HepG2 (cell line): ENCODE data around the gene CCDC142. TPM values are rescaled to one million over a fixed set of nuclear protein-coding genes. Genes with fewer than 3 reads are reported as not detected.

Experiments used
- ARID2 ChIP-seq: sonication (generic); formaldehyde crosslinking; IDR thresholded peaks from 2 replicates; pipeline ENCODE4 v1.8.1; 2022; ENCODE audit warnings: mild to moderate bottlenecking, missing genetic modification reagents, borderline replicate concordance
- NFKB2 ChIP-seq: sonication (generic); formaldehyde crosslinking; IDR thresholded peaks from 2 replicates; pipeline ENCODE4 v1.4.0; 2020; ENCODE audit warnings: missing genetic modification reagents, borderline replicate concordance
- NR3C1 ChIP-seq: sonication (generic); formaldehyde crosslinking; IDR thresholded peaks from 2 replicates; pipeline ENCODE4 v1.4.0; 2020; ENCODE audit warnings: missing genetic modification reagents
- PHF8 ChIP-seq: sonication (generic); formaldehyde crosslinking; IDR thresholded peaks from 2 replicates; pipeline ENCODE4 v1.5.0; 2020; ENCODE audit warnings: missing genetic modification reagents
- PRDM4 ChIP-seq: sonication (generic); formaldehyde crosslinking; IDR thresholded peaks from 2 replicates; pipeline ENCODE4 v1.9.0; 2021; ENCODE audit warnings: missing genetic modification reagents, borderline replicate concordance
- REPIN1 ChIP-seq: sonication (generic); formaldehyde crosslinking; IDR thresholded peaks from 2 replicates; pipeline ENCODE4 v1.8.0; 2022; ENCODE audit warnings: missing genetic modification reagents, low read depth, mild to moderate bottlenecking, borderline replicate concordance
- SMAD1 ChIP-seq: sonication (generic); formaldehyde crosslinking; IDR thresholded peaks from 2 replicates; pipeline ENCODE4 v1.4.0; 2020; ENCODE audit warnings: missing genetic modification reagents, low read depth, mild to moderate bottlenecking, borderline replicate concordance
- SSRP1 ChIP-seq: IDR thresholded peaks from 2 replicates; pipeline ENCODE4 v1.6.1; 2016; ENCODE audit warnings: control low read depth
- polyA plus RNA-seq, 8 experiments: library from polyadenylated mRNA; depleted of rRNA in 3 of 8; stranded (reverse) in 7 of 8; unstranded in 1 of 8; fragments of >200 nt; fragmentation: Illumina TruSeq in 4 of 8; extraction: Trizol in 4 of 8; gene quantifications; 2 replicates each; pipeline versions ENCODE4 v1.2.1 to v1.2.3, GENCODE V29; 2011 to 2016; ENCODE audit warnings: low read depth in 4 of 8, missing spikeins in 1 of 8, mixed read lengths in 1 of 8; ENCODE audit not compliant: insufficient read depth in 1 of 8
- total RNA-seq, 5 experiments: library from RNA; depleted of rRNA; stranded (reverse); fragments of >200 nt; fragmentation: Illumina TruSeq; extraction: Trizol; gene quantifications; 2 replicates each; pipeline ENCODE4 v1.2.3, GENCODE V29; 2016; ENCODE audit warnings: low read depth in 1 of 5
- TF ChIP-seq, protein P1 (sequence below): sonication (generic); formaldehyde crosslinking; IDR thresholded peaks from 2 replicates; pipeline ENCODE4 v1.5.0; 2020; ENCODE audit warnings: mild to moderate bottlenecking, missing genetic modification reagents, borderline replicate concordance
- TF ChIP-seq, protein P2 (sequence below): sonication (generic); formaldehyde crosslinking; IDR thresholded peaks from 2 replicates; pipeline ENCODE4 v1.9.0; 2021; ENCODE audit warnings: missing genetic modification reagents, mild to moderate bottlenecking, borderline replicate concordance
- TF ChIP-seq, protein P3 (sequence below): IDR thresholded peaks from 2 replicates; pipeline ENCODE4 v1.6.1; 2016; ENCODE audit warnings: control low read depth
- TF ChIP-seq, protein P4 (sequence below): sonication (generic); formaldehyde crosslinking; IDR thresholded peaks from 2 replicates; pipeline ENCODE4 v1.5.1; 2020; ENCODE audit warnings: mild to moderate bottlenecking, moderate library complexity, missing genetic modification reagents

The CCDC142 gene
- total and polyA plus RNA-seq, 2 of the 13 experiments (the other 11 are each of a cell fraction or from before 2014, with no cell fraction given), result 14.7 to 30.4 TPM

DNA sequence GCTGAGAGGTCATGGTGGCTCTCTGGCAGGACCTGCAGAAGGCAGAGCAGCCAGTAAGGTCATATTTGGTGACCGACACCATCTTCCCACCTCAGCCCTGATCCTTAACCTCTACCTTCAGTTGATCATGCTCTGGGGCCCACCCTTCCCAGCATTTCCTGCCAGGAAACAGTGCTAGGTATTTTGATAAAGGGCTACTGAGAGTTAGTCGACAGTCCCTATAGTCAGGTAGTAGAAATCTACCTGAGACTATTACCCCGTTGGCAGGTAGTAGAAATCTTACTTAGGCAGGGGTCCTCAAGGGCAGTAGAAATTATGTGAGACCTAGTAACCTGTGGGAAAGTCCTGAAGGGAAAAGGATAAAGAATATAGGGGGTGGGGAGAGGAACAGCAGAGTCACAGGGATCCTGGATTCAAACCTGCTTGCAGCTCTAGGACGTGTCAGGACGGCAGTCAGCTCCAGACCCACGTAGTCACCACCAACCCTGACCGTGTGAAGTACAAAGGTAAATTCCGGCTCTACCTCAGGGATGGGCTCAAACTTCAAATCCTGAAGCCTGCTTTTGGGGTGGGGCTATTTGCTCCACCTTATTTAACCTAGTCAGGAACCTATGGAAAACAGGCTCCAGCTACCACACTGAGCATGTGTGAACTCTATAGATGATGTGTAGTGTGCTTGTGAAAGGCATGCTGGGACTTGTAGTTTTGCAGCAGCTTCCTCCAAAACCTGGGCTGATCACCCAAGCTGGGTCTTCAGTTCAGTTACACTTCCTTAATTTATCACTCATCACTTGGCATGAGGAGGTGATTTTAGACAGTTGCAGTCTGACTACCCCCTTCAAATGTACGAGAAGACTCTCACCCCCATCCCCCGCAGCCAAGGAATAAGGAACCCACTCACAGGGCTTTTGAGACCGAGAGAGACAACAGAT is 43.2 kb upstream of the CCDC142 start, which contains the start of gene DQX1 (continued):
- TF ChIP-seq, protein P1, sequence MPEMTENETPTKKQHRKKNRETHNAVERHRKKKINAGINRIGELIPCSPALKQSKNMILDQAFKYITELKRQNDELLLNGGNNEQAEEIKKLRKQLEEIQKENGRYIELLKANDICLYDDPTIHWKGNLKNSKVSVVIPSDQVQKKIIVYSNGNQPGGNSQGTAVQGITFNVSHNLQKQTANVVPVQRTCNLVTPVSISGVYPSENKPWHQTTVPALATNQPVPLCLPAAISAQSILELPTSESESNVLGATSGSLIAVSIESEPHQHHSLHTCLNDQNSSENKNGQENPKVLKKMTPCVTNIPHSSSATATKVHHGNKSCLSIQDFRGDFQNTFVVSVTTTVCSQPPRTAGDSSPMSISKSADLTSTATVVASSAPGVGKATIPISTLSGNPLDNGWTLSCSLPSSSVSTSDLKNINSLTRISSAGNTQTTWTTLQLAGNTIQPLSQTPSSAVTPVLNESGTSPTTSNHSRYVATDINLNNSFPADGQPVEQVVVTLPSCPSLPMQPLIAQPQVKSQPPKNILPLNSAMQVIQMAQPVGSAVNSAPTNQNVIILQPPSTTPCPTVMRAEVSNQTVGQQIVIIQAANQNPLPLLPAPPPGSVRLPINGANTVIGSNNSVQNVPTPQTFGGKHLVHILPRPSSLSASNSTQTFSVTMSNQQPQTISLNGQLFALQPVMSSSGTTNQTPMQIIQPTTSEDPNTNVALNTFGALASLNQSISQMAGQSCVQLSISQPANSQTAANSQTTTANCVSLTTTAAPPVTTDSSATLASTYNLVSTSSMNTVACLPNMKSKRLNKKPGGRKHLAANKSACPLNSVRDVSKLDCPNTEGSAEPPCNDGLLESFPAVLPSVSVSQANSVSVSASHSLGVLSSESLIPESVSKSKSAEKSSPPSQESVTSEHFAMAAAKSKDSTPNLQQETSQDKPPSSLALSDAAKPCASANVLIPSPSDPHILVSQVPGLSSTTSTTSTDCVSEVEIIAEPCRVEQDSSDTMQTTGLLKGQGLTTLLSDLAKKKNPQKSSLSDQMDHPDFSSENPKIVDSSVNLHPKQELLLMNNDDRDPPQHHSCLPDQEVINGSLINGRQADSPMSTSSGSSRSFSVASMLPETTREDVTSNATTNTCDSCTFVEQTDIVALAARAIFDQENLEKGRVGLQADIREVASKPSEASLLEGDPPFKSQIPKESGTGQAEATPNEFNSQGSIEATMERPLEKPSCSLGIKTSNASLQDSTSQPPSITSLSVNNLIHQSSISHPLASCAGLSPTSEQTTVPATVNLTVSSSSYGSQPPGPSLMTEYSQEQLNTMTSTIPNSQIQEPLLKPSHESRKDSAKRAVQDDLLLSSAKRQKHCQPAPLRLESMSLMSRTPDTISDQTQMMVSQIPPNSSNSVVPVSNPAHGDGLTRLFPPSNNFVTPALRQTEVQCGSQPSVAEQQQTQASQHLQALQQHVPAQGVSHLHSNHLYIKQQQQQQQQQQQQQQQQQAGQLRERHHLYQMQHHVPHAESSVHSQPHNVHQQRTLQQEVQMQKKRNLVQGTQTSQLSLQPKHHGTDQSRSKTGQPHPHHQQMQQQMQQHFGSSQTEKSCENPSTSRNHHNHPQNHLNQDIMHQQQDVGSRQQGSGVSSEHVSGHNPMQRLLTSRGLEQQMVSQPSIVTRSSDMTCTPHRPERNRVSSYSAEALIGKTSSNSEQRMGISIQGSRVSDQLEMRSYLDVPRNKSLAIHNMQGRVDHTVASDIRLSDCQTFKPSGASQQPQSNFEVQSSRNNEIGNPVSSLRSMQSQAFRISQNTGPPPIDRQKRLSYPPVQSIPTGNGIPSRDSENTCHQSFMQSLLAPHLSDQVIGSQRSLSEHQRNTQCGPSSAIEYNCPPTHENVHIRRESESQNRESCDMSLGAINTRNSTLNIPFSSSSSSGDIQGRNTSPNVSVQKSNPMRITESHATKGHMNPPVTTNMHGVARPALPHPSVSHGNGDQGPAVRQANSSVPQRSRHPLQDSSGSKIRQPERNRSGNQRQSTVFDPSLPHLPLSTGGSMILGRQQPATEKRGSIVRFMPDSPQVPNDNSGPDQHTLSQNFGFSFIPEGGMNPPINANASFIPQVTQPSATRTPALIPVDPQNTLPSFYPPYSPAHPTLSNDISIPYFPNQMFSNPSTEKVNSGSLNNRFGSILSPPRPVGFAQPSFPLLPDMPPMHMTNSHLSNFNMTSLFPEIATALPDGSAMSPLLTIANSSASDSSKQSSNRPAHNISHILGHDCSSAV (CRISPR knock-in tag), result no peak
- TF ChIP-seq PHF8 (CRISPR knock-in tag), result peak; percentile 21; the same call in 1 of the 2 replicates
- TF ChIP-seq NFKB2, result no peak
- TF ChIP-seq, protein P2, sequence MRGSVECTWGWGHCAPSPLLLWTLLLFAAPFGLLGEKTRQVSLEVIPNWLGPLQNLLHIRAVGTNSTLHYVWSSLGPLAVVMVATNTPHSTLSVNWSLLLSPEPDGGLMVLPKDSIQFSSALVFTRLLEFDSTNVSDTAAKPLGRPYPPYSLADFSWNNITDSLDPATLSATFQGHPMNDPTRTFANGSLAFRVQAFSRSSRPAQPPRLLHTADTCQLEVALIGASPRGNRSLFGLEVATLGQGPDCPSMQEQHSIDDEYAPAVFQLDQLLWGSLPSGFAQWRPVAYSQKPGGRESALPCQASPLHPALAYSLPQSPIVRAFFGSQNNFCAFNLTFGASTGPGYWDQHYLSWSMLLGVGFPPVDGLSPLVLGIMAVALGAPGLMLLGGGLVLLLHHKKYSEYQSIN (CRISPR knock-in tag), result no peak
- no peak for TF ChIP-seq NR3C1 (CRISPR knock-in tag)
- no peak for TF ChIP-seq PRDM4 (CRISPR knock-in tag)
- TF ChIP-seq SSRP1, result peak; percentile 65; the same call in 1 of the 2 replicates
- TF ChIP-seq, protein P3, sequence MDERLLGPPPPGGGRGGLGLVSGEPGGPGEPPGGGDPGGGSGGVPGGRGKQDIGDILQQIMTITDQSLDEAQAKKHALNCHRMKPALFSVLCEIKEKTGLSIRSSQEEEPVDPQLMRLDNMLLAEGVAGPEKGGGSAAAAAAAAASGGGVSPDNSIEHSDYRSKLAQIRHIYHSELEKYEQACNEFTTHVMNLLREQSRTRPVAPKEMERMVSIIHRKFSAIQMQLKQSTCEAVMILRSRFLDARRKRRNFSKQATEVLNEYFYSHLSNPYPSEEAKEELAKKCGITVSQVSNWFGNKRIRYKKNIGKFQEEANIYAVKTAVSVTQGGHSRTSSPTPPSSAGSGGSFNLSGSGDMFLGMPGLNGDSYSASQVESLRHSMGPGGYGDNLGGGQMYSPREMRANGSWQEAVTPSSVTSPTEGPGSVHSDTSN (CRISPR knock-in tag), result no peak
- 0 out of 2 replicates have a peak, but pooled peaks have one; percentile 77 for TF ChIP-seq SMAD1 (CRISPR knock-in tag)
- TF ChIP-seq, protein P4, sequence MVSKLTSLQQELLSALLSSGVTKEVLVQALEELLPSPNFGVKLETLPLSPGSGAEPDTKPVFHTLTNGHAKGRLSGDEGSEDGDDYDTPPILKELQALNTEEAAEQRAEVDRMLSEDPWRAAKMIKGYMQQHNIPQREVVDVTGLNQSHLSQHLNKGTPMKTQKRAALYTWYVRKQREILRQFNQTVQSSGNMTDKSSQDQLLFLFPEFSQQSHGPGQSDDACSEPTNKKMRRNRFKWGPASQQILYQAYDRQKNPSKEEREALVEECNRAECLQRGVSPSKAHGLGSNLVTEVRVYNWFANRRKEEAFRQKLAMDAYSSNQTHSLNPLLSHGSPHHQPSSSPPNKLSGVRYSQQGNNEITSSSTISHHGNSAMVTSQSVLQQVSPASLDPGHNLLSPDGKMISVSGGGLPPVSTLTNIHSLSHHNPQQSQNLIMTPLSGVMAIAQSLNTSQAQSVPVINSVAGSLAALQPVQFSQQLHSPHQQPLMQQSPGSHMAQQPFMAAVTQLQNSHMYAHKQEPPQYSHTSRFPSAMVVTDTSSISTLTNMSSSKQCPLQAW, result 0 out of 2 replicates have a peak, but pooled peaks have one; percentile 8
- no peak for TF ChIP-seq ARID2 (CRISPR knock-in tag)
- no peak for TF ChIP-seq REPIN1 (CRISPR knock-in tag)
